H1 (cell line): Measurements from ENCODE around the gene GNB1L. TPM values are rescaled to one million over a fixed set of nuclear protein-coding genes. Genes with fewer than 3 reads are reported as not detected.

ENCODE experiments used
- CTCF ChIA-PET: fragments of 300-600 bp; sonication (Branson Sonifier 250); formaldehyde crosslinking; loops from one replicate; lab custom pipeline; 2021; ENCODE audit not compliant: partially characterized antibody; lab: Charles Lee
- POLR2A ChIA-PET: fragments of 300-600 bp; sonication (Branson Sonifier 250); formaldehyde crosslinking; loops from one replicate; lab custom pipeline; 2021; ENCODE audit warnings: inconsistent platforms; ENCODE audit not compliant: partially characterized antibody; lab: Charles Lee
- DNase-seq, 2 experiments: peaks; one replicate each; pipeline versions ENCODE4 v3.0.0 to v3.0.0-alpha.2; 2010 to 2022; ENCODE audit warnings: low spot score in 2 of 2, low read depth in 1 of 2, mixed read lengths in 1 of 2
- FAIRE-seq: peaks from 2 replicates; lab custom pipeline; 2011; peaks lifted over from hg19 to GRCh38; lab: Jason Lieb, UNC
- H2AFZ ChIP-seq: 2 replicates; pipeline ENCODE4 v1.8.1; 2012; ENCODE audit warnings: low read length, inconsistent platforms
- H2AK5ac ChIP-seq: 2 replicates; pipeline ENCODE4 v1.6.1; 2013; ENCODE audit warnings: low read depth, low read length
- H2BK120ac ChIP-seq: replicated peaks from 2 replicates; pipeline ENCODE3; 2013; ENCODE audit warnings: low read depth, low read length, inconsistent platforms
- H2BK12ac ChIP-seq: 2 replicates; pipeline ENCODE4 v1.6.1; 2013; ENCODE audit warnings: low read depth, low read length
- H2BK15ac ChIP-seq: 2 replicates; pipeline ENCODE4 v1.6.1; 2013; ENCODE audit warnings: low read length
- H2BK20ac ChIP-seq: 2 replicates; pipeline ENCODE4 v1.6.1; 2013; ENCODE audit warnings: low read length
- H2BK5ac ChIP-seq: 2 replicates; pipeline ENCODE4 v1.6.1; 2013; ENCODE audit warnings: low read depth, low read length
- H3K14ac ChIP-seq: 2 replicates; pipeline ENCODE4 v1.6.1; 2013; ENCODE audit warnings: inconsistent platforms; ENCODE audit not compliant: insufficient read length
- H3K18ac ChIP-seq: 2 replicates; pipeline ENCODE4 v1.6.1; 2013; ENCODE audit warnings: low read length; ENCODE audit errors: extremely low read depth
- H3K23ac ChIP-seq: 2 replicates; pipeline ENCODE4 v1.6.1; 2013; ENCODE audit warnings: inconsistent platforms; ENCODE audit not compliant: insufficient read length
- H3K23me2 ChIP-seq: 2 replicates; pipeline ENCODE4 v1.6.1; 2013; ENCODE audit warnings: low read depth, low read length
- H3K27ac ChIP-seq: 2 replicates; pipeline ENCODE4 v1.6.1; 2011; ENCODE audit warnings: low read depth, low read length, inconsistent platforms
- H3K27me3 ChIP-seq, 4 experiments: replicated peaks in 1 of 4; 1 replicate in 1 of 4; 2 replicates in 3 of 4; pipeline versions ENCODE4 v1.6.1 to v1.8.1; 2011 to 2013; ENCODE audit warnings: low read length in 3 of 4, mild to moderate bottlenecking in 3 of 4, inconsistent platforms in 2 of 4, mixed read lengths in 2 of 4, moderate library complexity in 1 of 4; ENCODE audit not compliant: control insufficient read depth in 3 of 4, insufficient read depth in 3 of 4; ENCODE audit errors: extremely low read depth in 1 of 4
- H3K36me3 ChIP-seq, 4 experiments: 2 replicates each; pipeline versions ENCODE4 v1.6.1 to v1.8.1; 2011 to 2013; ENCODE audit warnings: mild to moderate bottlenecking in 4 of 4, low read length in 3 of 4, moderate library complexity in 2 of 4, control low read depth in 1 of 4, inconsistent platforms in 1 of 4; ENCODE audit not compliant: insufficient read depth in 4 of 4, control insufficient read depth in 2 of 4
- H3K4ac ChIP-seq: replicated peaks from 2 replicates; pipeline ENCODE3; 2013; ENCODE audit warnings: low read length, low read depth, mixed read lengths, inconsistent platforms; ENCODE audit not compliant: insufficient read length
- H3K4me1 ChIP-seq, 4 experiments: replicated peaks in 1 of 4; 1 replicate in 1 of 4; 2 replicates in 3 of 4; pipeline versions ENCODE4 v1.6.1 to v1.8.1; 2011 to 2013; ENCODE audit warnings: low read length in 3 of 4, inconsistent platforms in 2 of 4, mixed read lengths in 1 of 4; ENCODE audit not compliant: insufficient read depth in 4 of 4, control insufficient read depth in 3 of 4
- H3K4me2 ChIP-seq, 2 experiments: 2 replicates each; pipeline versions ENCODE4 v1.6.1 to v1.8.1; 2011 to 2013; ENCODE audit warnings: low read depth in 2 of 2, low read length in 2 of 2, control low read depth in 1 of 2, inconsistent platforms in 1 of 2, mild to moderate bottlenecking in 1 of 2; ENCODE audit not compliant: insufficient read depth in 1 of 2
- H3K4me3 ChIP-seq, 4 experiments: fragments of 200-600, 300-600 bp in 1 of 4; sonication (generic), shearing (Covaris generic), sonication (Bioruptor Twin) in 1 of 4; 2 replicates each; pipeline versions ENCODE4 v1.5.1 to v1.8.1; 2011 to 2016; ENCODE audit warnings: low read length in 4 of 4, low read depth in 3 of 4, control low read depth in 2 of 4, inconsistent platforms in 2 of 4, mild to moderate bottlenecking in 2 of 4, mixed read lengths in 1 of 4, moderate library complexity in 1 of 4; ENCODE audit not compliant: insufficient read depth in 2 of 4; ENCODE audit errors: extremely low read depth in 1 of 4
- H3K56ac ChIP-seq: replicated peaks from 2 replicates; pipeline ENCODE3; 2013; ENCODE audit warnings: low read depth, mild to moderate bottlenecking, mixed read lengths, low read length, inconsistent platforms; ENCODE audit not compliant: insufficient read length
- H3K79me1 ChIP-seq: 2 replicates; pipeline ENCODE4 v1.6.1; 2013; ENCODE audit warnings: low read depth, low read length, control low read depth
- H3K79me2 ChIP-seq, 2 experiments: 2 replicates each; pipeline versions ENCODE4 v1.6.1 to v1.8.1; 2012 to 2013; ENCODE audit warnings: low read length in 2 of 2, mild to moderate bottlenecking in 2 of 2, inconsistent platforms in 1 of 2; ENCODE audit not compliant: insufficient read depth in 2 of 2, control insufficient read depth in 1 of 2
- H3K9ac ChIP-seq, 4 experiments: replicated peaks in 1 of 4; 1 replicate in 1 of 4; 2 replicates in 3 of 4; pipeline versions ENCODE4 v1.6.1 to v1.8.1; 2011 to 2013; ENCODE audit warnings: low read depth in 3 of 4, low read length in 3 of 4, control low read depth in 2 of 4, mild to moderate bottlenecking in 2 of 4, moderate library complexity in 2 of 4, inconsistent platforms in 1 of 4; ENCODE audit errors: extremely low read depth in 1 of 4
- H3K9me3 ChIP-seq, 2 experiments: 2 replicates each; pipeline versions ENCODE4 v1.6.1 to v1.8.1; 2012 to 2013; ENCODE audit warnings: mild to moderate bottlenecking in 2 of 2, moderate library complexity in 2 of 2, control low read depth in 1 of 2, inconsistent platforms in 1 of 2, low read depth in 1 of 2, low read length in 1 of 2, mixed read lengths in 1 of 2; ENCODE audit not compliant: insufficient read depth in 2 of 2
- H4K20me1 ChIP-seq, 2 experiments: replicated peaks in 1 of 2; 2 replicates each; pipeline versions ENCODE3 to v1.8.1; 2011 to 2013; ENCODE audit warnings: inconsistent platforms in 2 of 2, low read length in 2 of 2, mild to moderate bottlenecking in 1 of 2; ENCODE audit not compliant: insufficient read depth in 2 of 2, control insufficient read depth in 1 of 2
- H4K5ac ChIP-seq: 2 replicates; pipeline ENCODE4 v1.6.1; 2013; ENCODE audit warnings: low read length, low read depth, mixed read lengths, inconsistent platforms; ENCODE audit not compliant: insufficient read length
- H4K8ac ChIP-seq: 2 replicates; pipeline ENCODE4 v1.8.0; 2013; ENCODE audit warnings: mild to moderate bottlenecking, moderate library complexity, low read length, inconsistent platforms; ENCODE audit not compliant: insufficient read depth; ENCODE audit errors: extremely low read depth
- H4K91ac ChIP-seq: replicated peaks from 2 replicates; pipeline ENCODE3; 2013; ENCODE audit warnings: low read length, mixed read lengths, inconsistent platforms; ENCODE audit not compliant: insufficient read length
- BRCA1 ChIP-seq: IDR thresholded peaks from 2 replicates; pipeline ENCODE4 v1.6.1; 2012; ENCODE audit warnings: low read depth, low read length, improper control_type of control experiment
- CHD2 ChIP-seq: IDR thresholded peaks from 2 replicates; pipeline ENCODE4 v1.6.1; 2012; ENCODE audit warnings: low read length, improper control_type of control experiment
- CREB1 ChIP-seq: IDR thresholded peaks from 2 replicates; pipeline ENCODE4 v1.6.1; 2012; ENCODE audit warnings: inconsistent platforms
- EGR1 ChIP-seq: IDR thresholded peaks from 2 replicates; pipeline ENCODE4 v1.6.1; 2011; ENCODE audit warnings: low read depth, low read length, borderline replicate concordance
- KDM4A ChIP-seq: IDR thresholded peaks from one replicate; pipeline ENCODE4 v1.7.1; 2012; ENCODE audit warnings: low read depth, mild to moderate bottlenecking, moderate library complexity, low read length, inconsistent platforms; ENCODE audit not compliant: severe bottlenecking
- POLR2A ChIP-seq, 2 experiments: IDR thresholded peaks; 1 replicate in 1 of 2; 2 replicates in 1 of 2; pipeline ENCODE4 v1.6.1; 2011; ENCODE audit warnings: low read depth in 2 of 2, low read length in 2 of 2, mild to moderate bottlenecking in 2 of 2; ENCODE audit errors: control extremely low read depth in 1 of 2
- POU5F1 ChIP-seq: IDR thresholded peaks from 2 replicates; pipeline ENCODE4 v1.6.1; 2011; ENCODE audit warnings: low read depth, mild to moderate bottlenecking, low read length, moderate library complexity
- SAP30 ChIP-seq: fragments of 300-600 bp; sonication (generic); IDR thresholded peaks from 2 replicates; pipeline ENCODE4 v1.7.1; 2012; ENCODE audit warnings: low read length, moderate library complexity, mild to moderate bottlenecking, inconsistent platforms; ENCODE audit not compliant: insufficient read depth, insufficient replicate concordance
- WGBS, 2 experiments: shearing (Covaris generic) in 1 of 2; methylation state at CpG; one replicate each; pipeline versions ENCODE4 v1.1.6 to v1.1.7; 2013 to 2015; ENCODE audit warnings: low lambda C conversion rate in 2 of 2, mixed read lengths in 2 of 2, inconsistent platforms in 1 of 2, low coverage in 1 of 2, missing lambda C conversion rate in 1 of 2; ENCODE audit not compliant: insufficient replicate concordance in 2 of 2, insufficient coverage in 1 of 2, insufficient read length in 1 of 2; ENCODE audit errors: extremely low coverage in 1 of 2, missing lambda C conversion rate in 1 of 2; 5-methylcytosine and 5-hydroxymethylcytosine counted together
- polyA plus RNA-seq, 7 experiments: library from polyadenylated mRNA; depleted of rRNA in 3 of 7; stranded (reverse) in 5 of 7; unstranded in 2 of 7; fragments of >200 nt in 5 of 7; fragments of 200-250 nt in 2 of 7; gene quantifications; 1 replicate in 5 of 7; 2 replicates in 1 of 7; 4 replicates in 1 of 7; pipeline versions ENCODE4 v1.2.1 to v1.2.3, GENCODE V29; 2011 to 2013; ENCODE audit warnings: missing spikeins in 2 of 7, mixed read lengths in 2 of 7
- total RNA-seq: library from RNA; stranded (reverse); fragmentation: NEBNext Ultra II Directional; extraction: Animal tissue kit (Norgen Biotek cat#: 25700); gene quantifications from 2 replicates; pipeline ENCODE4 v1.2.1, GENCODE V29; 2021

Gene GNB1L
- total and polyA plus RNA-seq, 2 of the 8 experiments (the other 6 are each of a cell fraction or from before 2014, with no cell fraction given), result 14.0 to 15.6 TPM

GRCh38 chr22:19902245-19902715 lies 47.6 kb upstream of the GNB1L start:
- no peak for FAIRE-seq
- H3K4me2 ChIP-seq, result no peak overlapping the region
- no peak for TF ChIP-seq EGR1
- TF ChIP-seq SAP30, result no peak
- no peak for TF ChIP-seq KDM4A
- TF ChIP-seq CHD2, result no peak
- no peak for TF ChIP-seq POU5F1
- no peak for TF ChIP-seq CREB1
- no peak for TF ChIP-seq POLR2A (IDR thresholded peaks at IDR 0.05; ENCODE audit: control extremely low read depth in 1 of 2, low read depth in 2 of 2, low read length in 2 of 2)
- no peak for TF ChIP-seq BRCA1

More at GRCh38 chr22:19902245-19902715, 47.6 kb upstream of the GNB1L start:
- H2AK5ac ChIP-seq, result no peak overlapping the region
- H3K36me3 ChIP-seq, result no peaks in the 10 kb centered on the region
- H3K14ac ChIP-seq, result no peak overlapping the region
- no peak overlapping the region for H2BK15ac ChIP-seq
- H2BK5ac ChIP-seq, result no peak overlapping the region
- H2BK120ac ChIP-seq, result no peak overlapping the region
- no peaks in the 10 kb centered on the region; a peak in 1 of 7 replicates for H3K27me3 ChIP-seq
- H3K4me3 ChIP-seq, result no peak overlapping the region
- no peak overlapping the region for H4K91ac ChIP-seq
- H2BK12ac ChIP-seq, result no peak overlapping the region
- H3K4me1 ChIP-seq, result peaks cover 5 to 12% (median 12%) of the 10 kb centered on the region in 4 experiments
- H3K4ac ChIP-seq, result no peak overlapping the region
- H4K8ac ChIP-seq, result no peak overlapping the region
- H3K56ac ChIP-seq, result no peak overlapping the region
- H3K79me2 ChIP-seq, result no peaks in the 10 kb centered on the region
- no peaks in the 10 kb centered on the region for H3K9me3 ChIP-seq
- CTCF ChIA-PET, result interaction anchor here (0.9 to 10.1 kb wide), 9 partner anchors 10 to 222 kb away, joined by 3 to 69 read pairs (median 4); partner anchors contain the start of genes GNB1L and RTL10
- POLR2A ChIA-PET, result interaction anchor here (1.7 kb wide), 1 partner anchor 47 kb away, joined by 3 read pairs; no protein-coding TSS in a partner anchor
- no peak overlapping the region for H3K9ac ChIP-seq
- H3K18ac ChIP-seq, result no peak overlapping the region
- H2BK20ac ChIP-seq, result no peak overlapping the region
- DNase-seq, result no peak
- no peak overlapping the region for H3K27ac ChIP-seq
- no peak overlapping the region for H4K5ac ChIP-seq
- no peaks in the 10 kb centered on the region for H4K20me1 ChIP-seq
- H2AFZ ChIP-seq, result no peak overlapping the region
- no peak overlapping the region for H3K23ac ChIP-seq
- H3K79me1 ChIP-seq, result no peaks in the 10 kb centered on the region
- H3K23me2 ChIP-seq, result no peaks in the 10 kb centered on the region
- WGBS, 2 experiments, result 95% methylated on average over 4 of the region's 7 CpGs; no CpG with 5 or more reads in 1 of the 2 experiments
